B cell (primary cell): ENCODE measurements around the gene MRPS26. TPM values are rescaled to one million over a fixed set of nuclear protein-coding genes. Genes with fewer than 3 reads are reported as not detected.
A peak's percentile ranks its signal among the peaks of the same experiment; 100 is the strongest.

ENCODE experiments used
- ATAC-seq: fragments of 200-7000 bp; cut with Tn5 transposase; one replicate; pipeline ENCODE4 v1.10.0; 2021; ENCODE audit warnings: low read depth, mild to moderate bottlenecking, moderate number of reproducible peaks, moderate library complexity
- CTCF ChIA-PET: fragments of 350-600 bp; sonication (Branson Sonifier 250); formaldehyde crosslinking; loops from one replicate; lab custom pipeline; 2021; ENCODE audit warnings: antibody characterized with exemption, inconsistent platforms; lab: Charles Lee
- POLR2A ChIA-PET: fragments of 350-600 bp; sonication (Branson Sonifier 250); formaldehyde crosslinking; loops from one replicate; lab custom pipeline; 2021; ENCODE audit warnings: antibody characterized with exemption; lab: Charles Lee
- DNase-seq: peaks from one replicate; pipeline ENCODE4 v3.0.0; 2013
- H2AFZ ChIP-seq: 2 replicates; pipeline ENCODE4 v1.6.1; 2012; ENCODE audit warnings: mild to moderate bottlenecking, low read depth, low read length; ENCODE audit not compliant: insufficient read depth, poor library complexity, severe bottlenecking
- H3K27ac ChIP-seq, 2 donors: 1 replicate in 1 of 2; 2 replicates in 1 of 2; pipeline ENCODE4 v1.5.1; 2012 to 2013; ENCODE audit warnings: low read length in 2 of 2, mild to moderate bottlenecking in 2 of 2, moderate library complexity in 1 of 2
- H3K27me3 ChIP-seq, 4 experiments: fragments of 200-600 bp in 1 of 4; sonication (generic) in 1 of 4; replicated peaks in 1 of 4; 1 replicate in 2 of 4; 2 replicates in 2 of 4; pipeline versions ENCODE4 v1.6.1 to v1.7.0; 2013 to 2016; ENCODE audit warnings: low read length in 3 of 4, mild to moderate bottlenecking in 2 of 4, mixed read lengths in 1 of 4, moderate library complexity in 1 of 4; ENCODE audit not compliant: insufficient read depth in 4 of 4, control insufficient read depth in 3 of 4; ENCODE audit errors: control extremely low read depth in 1 of 4
- H3K36me3 ChIP-seq, 2 experiments: replicated peaks in 1 of 2; 1 replicate in 1 of 2; 2 replicates in 1 of 2; pipeline versions ENCODE4 v1.6.1 to v1.7.1; 2013; ENCODE audit warnings: low read length in 1 of 2; ENCODE audit not compliant: insufficient read depth in 2 of 2, control insufficient read depth in 1 of 2; ENCODE audit errors: control extremely low read depth in 1 of 2, extremely low read depth in 1 of 2
- H3K4me1 ChIP-seq, 2 donors: fragments of 200-600 bp in 1 of 2; sonication (generic) in 1 of 2; 1 replicate in 1 of 2; 2 replicates in 1 of 2; pipeline versions ENCODE4 v1.5.1 to v1.6.1; 2013 to 2017; ENCODE audit warnings: low read length in 2 of 2; ENCODE audit not compliant: control insufficient read depth in 2 of 2, insufficient read depth in 2 of 2
- H3K4me2 ChIP-seq: replicated peaks from 2 replicates; pipeline ENCODE3; 2012; ENCODE audit warnings: mild to moderate bottlenecking, low read depth, low read length; ENCODE audit not compliant: poor library complexity, severe bottlenecking
- H3K4me3 ChIP-seq, 5 experiments: fragments of 200-600 bp in 1 of 5; sonication (generic) in 1 of 5; 1 replicate in 3 of 5; 2 replicates in 2 of 5; pipeline versions ENCODE4 v1.5.1 to v1.7.0; 2011 to 2016; ENCODE audit warnings: low read length in 4 of 5, mild to moderate bottlenecking in 4 of 5, low read depth in 2 of 5, control low read depth in 1 of 5, moderate library complexity in 1 of 5; ENCODE audit not compliant: insufficient read depth in 1 of 5; ENCODE audit errors: control extremely low read depth in 1 of 5, extremely low read depth in 1 of 5
- H3K79me2 ChIP-seq: fragments of 200-600 bp; sonication (generic); one replicate; pipeline ENCODE4 v1.6.0; 2016; ENCODE audit warnings: low read length; ENCODE audit not compliant: control insufficient read depth, insufficient read depth
- H3K9ac ChIP-seq: fragments of 200-600 bp; sonication (generic); 2 replicates; pipeline ENCODE4 v1.6.1; 2017; ENCODE audit warnings: mild to moderate bottlenecking, low read length, moderate library complexity
- H3K9me3 ChIP-seq, 3 donors: one replicate each; pipeline versions ENCODE4 v1.6.1 to v1.7.1; 2013; ENCODE audit warnings: low read length in 2 of 3; ENCODE audit not compliant: control insufficient read depth in 2 of 3, insufficient read depth in 1 of 3; ENCODE audit errors: control extremely low read depth in 1 of 3
- H4K20me1 ChIP-seq: 2 replicates; pipeline ENCODE4 v1.6.0; 2012; ENCODE audit warnings: mild to moderate bottlenecking, low read length; ENCODE audit not compliant: insufficient read depth, control insufficient read depth, poor library complexity, severe bottlenecking
- H3K27ac Mint-ChIP-seq: one replicate; pipeline ENCODE4 v1.8.0; 2021; ENCODE audit warnings: mixed read lengths
- H3K27me3 Mint-ChIP-seq: one replicate; pipeline ENCODE4 v1.8.0; 2021; ENCODE audit warnings: mixed read lengths
- H3K4me1 Mint-ChIP-seq: one replicate; pipeline ENCODE4 v1.8.0; 2021; ENCODE audit warnings: mixed read lengths
- H3K4me3 Mint-ChIP-seq: one replicate; pipeline ENCODE4 v1.8.0; 2021; ENCODE audit warnings: mixed read lengths
- H3K9me3 Mint-ChIP-seq: one replicate; pipeline ENCODE4 v1.8.0; 2022; ENCODE audit warnings: mixed read lengths; ENCODE audit not compliant: insufficient read depth
- EZH2 ChIP-seq: IDR thresholded peaks from 2 replicates; pipeline ENCODE4 v1.6.1; 2012; ENCODE audit warnings: borderline replicate concordance, low read depth, mild to moderate bottlenecking, moderate library complexity, low read length; ENCODE audit not compliant: insufficient read depth, poor library complexity, severe bottlenecking
- WGBS: methylation state at CpG from one replicate; pipeline ENCODE4 v1.1.5; 2013; ENCODE audit warnings: missing lambda C conversion rate; ENCODE audit not compliant: insufficient coverage; 5-methylcytosine and 5-hydroxymethylcytosine counted together
- intact Hi-C: fragments of 100-400 bp; cut with micrococcal nuclease; formaldehyde crosslinking; loops from one replicate; pipeline ENCODE4 v1.10.0; 2022
- polyA plus RNA-seq: library from polyadenylated mRNA; depleted of rRNA; stranded (reverse); fragments of >200 nt; gene quantifications from 2 replicates; pipeline ENCODE4 v1.2.3, GENCODE V29; 2012
- total RNA-seq, 2 donors: library from RNA; stranded (reverse); fragments of 120-200 nt in 1 of 2; gene quantifications; 1 replicate in 1 of 2; 2 replicates in 1 of 2; pipeline versions ENCODE4 v1.2.3 to v1.2.4, GENCODE V29; 2013 to 2022
- TF ChIP-seq, protein P1 (sequence below): fragments of 200-600 bp; IDR thresholded peaks from one replicate; pipeline ENCODE4 v1.8.0; 2022; ENCODE audit warnings: antibody characterized with exemption, mild to moderate bottlenecking

Gene MRPS26
- total and polyA plus RNA-seq, 2 donors (not counting 1 experiment from before 2014, with no cell fraction given), result 35.9 to 37.5 TPM

DNA sequence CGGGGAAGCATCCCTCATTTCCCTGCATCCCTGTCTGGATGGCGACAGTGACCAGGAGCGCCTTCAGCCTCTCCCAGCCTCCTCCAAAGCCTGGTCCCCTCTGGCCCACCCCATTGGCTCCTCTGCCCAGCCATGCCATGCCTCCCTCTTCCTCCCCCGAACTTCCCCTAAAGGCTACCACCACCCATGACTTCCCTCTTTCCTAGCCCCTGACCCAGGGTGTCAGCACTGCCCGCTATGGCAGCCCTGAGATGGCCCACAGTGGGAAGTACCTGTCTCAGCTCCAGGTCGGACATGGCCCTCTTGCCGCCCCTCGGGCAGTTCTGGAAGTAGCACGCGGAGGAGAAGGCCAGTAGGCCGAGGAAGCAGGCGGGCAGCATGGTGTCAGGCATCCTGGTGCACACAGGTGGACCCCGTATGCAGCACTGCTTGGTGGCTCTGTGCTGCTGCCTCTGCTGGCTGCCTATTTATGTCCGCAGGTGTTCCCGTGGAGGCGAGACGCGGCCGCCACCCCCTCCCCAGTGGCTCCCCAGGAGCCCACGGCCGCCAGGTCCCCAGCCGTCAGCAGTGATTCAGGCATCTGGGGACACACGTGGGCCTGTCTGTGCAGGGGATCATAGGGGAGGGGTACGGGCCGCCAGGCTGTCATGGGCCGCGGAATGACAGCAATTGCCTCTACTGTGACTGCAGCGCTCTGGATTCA lies 38.6 kb downstream of the MRPS26 start, which contains the start of gene AVP:
Gene AVP (minus strand): TSS at position 442 of the 703 bp plus-strand sequence. CDS start 50 bp downstream, at position 392.
- peaks cover 0 to 21% (median 0%) of the 10 kb centered on the region in 3 donors for H3K9me3 ChIP-seq
- CTCF ChIA-PET, result interaction anchor here (0.8 to 2.4 kb wide), 2 partner anchors 12 to 31 kb away, joined by 3 to 7 read pairs; no protein-coding TSS in a partner anchor
- no peak within 1 kb of the TSS for H3K4me3 ChIP-seq
- H3K4me2 ChIP-seq, result peak within 1 kb of the TSS; percentile 83
- ATAC-seq, result no peak
- intact Hi-C loops, result no loop called here
- H3K27me3 ChIP-seq, result peaks cover 0 to 50% (median 25%) of the 10 kb centered on the region in 4 experiments
- H3K4me1 ChIP-seq, result peaks cover 13 to 23% of the 10 kb centered on the region in 2 donors
- 41% methylated on average over 28 of the region's 28 CpGs for WGBS
- Mint-ChIP-seq H3K4me1 (peaks cover 18% of the 10 kb centered on the region), H3K27ac (peak within 1 kb of the TSS; percentile 48), H3K27me3 (peaks cover 50% of the 10 kb centered on the region), H3K4me3 (peak within 1 kb of the TSS; percentile 76), H3K9me3 (no peaks in the 10 kb centered on the region)
- no peaks in the 10 kb centered on the region for H3K36me3 ChIP-seq
- H3K9ac ChIP-seq, result no peak within 1 kb of the TSS
- no peaks in the 10 kb centered on the region for H3K79me2 ChIP-seq
- no peak within 1 kb of the TSS for H3K27ac ChIP-seq
- H2AFZ ChIP-seq, result peak within 1 kb of the TSS; percentile 54
- no peak for DNase-seq
- POLR2A ChIA-PET, result no interaction called here
- H4K20me1 ChIP-seq, result no peaks in the 10 kb centered on the region
- TF ChIP-seq, protein P1, sequence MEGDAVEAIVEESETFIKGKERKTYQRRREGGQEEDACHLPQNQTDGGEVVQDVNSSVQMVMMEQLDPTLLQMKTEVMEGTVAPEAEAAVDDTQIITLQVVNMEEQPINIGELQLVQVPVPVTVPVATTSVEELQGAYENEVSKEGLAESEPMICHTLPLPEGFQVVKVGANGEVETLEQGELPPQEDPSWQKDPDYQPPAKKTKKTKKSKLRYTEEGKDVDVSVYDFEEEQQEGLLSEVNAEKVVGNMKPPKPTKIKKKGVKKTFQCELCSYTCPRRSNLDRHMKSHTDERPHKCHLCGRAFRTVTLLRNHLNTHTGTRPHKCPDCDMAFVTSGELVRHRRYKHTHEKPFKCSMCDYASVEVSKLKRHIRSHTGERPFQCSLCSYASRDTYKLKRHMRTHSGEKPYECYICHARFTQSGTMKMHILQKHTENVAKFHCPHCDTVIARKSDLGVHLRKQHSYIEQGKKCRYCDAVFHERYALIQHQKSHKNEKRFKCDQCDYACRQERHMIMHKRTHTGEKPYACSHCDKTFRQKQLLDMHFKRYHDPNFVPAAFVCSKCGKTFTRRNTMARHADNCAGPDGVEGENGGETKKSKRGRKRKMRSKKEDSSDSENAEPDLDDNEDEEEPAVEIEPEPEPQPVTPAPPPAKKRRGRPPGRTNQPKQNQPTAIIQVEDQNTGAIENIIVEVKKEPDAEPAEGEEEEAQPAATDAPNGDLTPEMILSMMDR, result no peak
- no peak for TF ChIP-seq EZH2

DNA sequence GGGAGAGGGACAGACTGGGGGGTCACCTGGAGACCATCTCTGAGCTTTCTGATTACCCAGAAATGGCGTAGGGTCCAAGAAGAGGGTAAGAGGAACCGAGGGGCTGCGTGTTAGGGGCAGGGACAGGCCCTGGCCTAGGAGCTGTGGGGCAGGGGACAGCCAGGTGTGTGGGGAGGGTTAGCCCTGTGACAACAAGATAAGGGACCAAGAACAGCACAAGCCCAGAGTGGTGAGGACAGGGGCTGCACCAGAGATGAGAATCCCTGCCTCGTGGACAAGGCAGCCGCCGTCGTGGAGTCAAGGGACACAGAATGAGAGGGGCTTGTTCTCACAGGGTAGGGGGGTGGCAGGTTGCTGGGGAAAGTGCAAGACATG lies 39.1 kb downstream of the MRPS26 start:
- Mint-ChIP-seq H3K9me3 (no peaks in the 10 kb centered on the region), H3K4me1 (peaks cover 18% of the 10 kb centered on the region), H3K27ac (no peak overlapping the region), H3K4me3 (no peak overlapping the region), H3K27me3 (peaks cover 54% of the 10 kb centered on the region)
- no peak overlapping the region for H3K4me3 ChIP-seq
- CTCF ChIA-PET, result interaction anchor here (2.4 kb wide), 1 partner anchor 32 kb away, joined by 7 read pairs; no protein-coding TSS in a partner anchor
- intact Hi-C loops, result no loop called here
- H2AFZ ChIP-seq, result no peak overlapping the region
- peaks cover 0 to 21% (median 0%) of the 10 kb centered on the region in 3 donors for H3K9me3 ChIP-seq
- no peak overlapping the region for H3K4me2 ChIP-seq
- H3K27me3 ChIP-seq, result peaks cover 0 to 52% (median 29%) of the 10 kb centered on the region in 4 experiments
- peaks cover 13 to 23% of the 10 kb centered on the region in 2 donors for H3K4me1 ChIP-seq
- no peaks in the 10 kb centered on the region for H3K79me2 ChIP-seq
- H4K20me1 ChIP-seq, result no peaks in the 10 kb centered on the region
- ATAC-seq (no peak), DNase-seq (no peak)
- TF ChIP-seq, protein P1, result no peak
- no peak for TF ChIP-seq EZH2
- H3K27ac ChIP-seq, result no peak overlapping the region
- no peak overlapping the region for H3K9ac ChIP-seq
- WGBS, result 86% methylated on average over 2 of the region's 7 CpGs
- no peaks in the 10 kb centered on the region for H3K36me3 ChIP-seq
- POLR2A ChIA-PET, result no interaction called here
